A549 (cell line): ENCODE measurements around the gene MED13L.

Experiments used
- BHLHE40 ChIP-seq: IDR thresholded peaks from 2 replicates; pipeline ENCODE4 v1.6.1; 2012; ENCODE audit warnings: low read depth, low read length, inconsistent platforms
- CHD4 ChIP-seq: fragments of 200-600 bp; sonication (generic); IDR thresholded peaks from 2 replicates; pipeline ENCODE4 v1.6.1; 2016; ENCODE audit warnings: antibody characterized with exemption, mild to moderate bottlenecking, borderline replicate concordance
- CTCF ChIP-seq: fragments of >200 bp; sonication (Bioruptor Twin); formaldehyde crosslinking; IDR thresholded peaks from 3 replicates; pipeline ENCODE4 v1.5.1; 2016
- EP300 ChIP-seq, 2 experiments: fragments of >200 bp; sonication (Bioruptor Twin); formaldehyde crosslinking; IDR thresholded peaks; 2 replicates in 1 of 2; 3 replicates in 1 of 2; pipeline ENCODE4 v1.6.1; 2016 to 2017
- ESRRA ChIP-seq: fragments of 150-350 bp; IDR thresholded peaks from 2 replicates; pipeline ENCODE4 v1.6.1; 2014; ENCODE audit warnings: mild to moderate bottlenecking, low read length, borderline replicate concordance
- MAZ ChIP-seq: fragments of 150-350 bp; IDR thresholded peaks from 2 replicates; pipeline ENCODE4 v1.6.1; 2014; ENCODE audit warnings: antibody characterized with exemption, low read depth, low read length, borderline replicate concordance
- NPAS2 ChIP-seq: fragments of 250-450 bp; sonication (Bioruptor Pico); IDR thresholded peaks from 2 replicates; pipeline ENCODE4 v1.8.0; 2022; ENCODE audit warnings: mild to moderate bottlenecking, moderate library complexity, borderline replicate concordance
- POLR2A ChIP-seq: IDR thresholded peaks from 2 replicates; pipeline ENCODE4 v1.6.1; 2012; ENCODE audit warnings: mild to moderate bottlenecking, low read length
- RFX5 ChIP-seq: fragments of 450-650 bp; IDR thresholded peaks from 2 replicates; pipeline ENCODE4 v1.7.1; 2014; ENCODE audit warnings: antibody characterized with exemption, mild to moderate bottlenecking, moderate library complexity
- ZFP36 ChIP-seq: fragments of 450-650 bp; IDR thresholded peaks from 2 replicates; pipeline ENCODE4 v1.6.1; 2014; ENCODE audit warnings: borderline replicate concordance; ENCODE audit not compliant: partially characterized antibody

GRCh38 chr12:115988625-115989563 lies 288.6 kb downstream of the MED13L start:
- no peak for TF ChIP-seq NPAS2 (CRISPR knock-in tag)
- TF ChIP-seq CTCF = no peak
- no peak for TF ChIP-seq EP300 (IDR thresholded peaks at IDR 0.05)
- no peak for TF ChIP-seq ESRRA
- TF ChIP-seq ZFP36 = no peak
- no peak for TF ChIP-seq CHD4
- no peak for TF ChIP-seq MAZ
- TF ChIP-seq POLR2A = no peak
- no peak for TF ChIP-seq RFX5
- no peak for TF ChIP-seq BHLHE40
